Fibroblast of lung (primary cell): ENCODE measurements around the gene HMSD. TPM values are rescaled to one million over a fixed set of nuclear protein-coding genes. Genes with fewer than 3 reads are reported as not detected.
"Not testable (repeated sequence)": the region's sequence is repeated elsewhere in the genome, so short reads cannot be mapped to it uniquely, and the experiment has no call there.

Experiments used
- DNase-seq, 2 donors: peaks; one replicate each; pipeline versions ENCODE4 v3.0.0 to v3.0.0-alpha.2; 2010; ENCODE audit warnings: low read depth in 2 of 2
- H2AFZ ChIP-seq: 2 replicates; pipeline ENCODE4 v1.5.1; 2012; ENCODE audit warnings: low read length, control low read depth, inconsistent platforms
- H3K27ac ChIP-seq: 2 replicates; pipeline ENCODE4 v1.5.1; 2011; ENCODE audit warnings: low read length, control low read depth; ENCODE audit not compliant: insufficient read depth
- H3K27me3 ChIP-seq: 2 replicates; pipeline ENCODE4 v1.5.1; 2011; ENCODE audit warnings: mild to moderate bottlenecking, low read length; ENCODE audit not compliant: control insufficient read depth, insufficient read depth
- H3K36me3 ChIP-seq: 2 replicates; pipeline ENCODE4 v1.5.1; 2011; ENCODE audit warnings: low read length; ENCODE audit not compliant: control insufficient read depth, insufficient read depth
- H3K4me1 ChIP-seq: 2 replicates; pipeline ENCODE4 v1.5.1; 2011; ENCODE audit warnings: low read length; ENCODE audit not compliant: control insufficient read depth, insufficient read depth; ENCODE audit errors: extremely low read depth
- H3K4me2 ChIP-seq: 2 replicates; pipeline ENCODE4 v1.5.1; 2011; ENCODE audit warnings: low read length, control low read depth; ENCODE audit not compliant: insufficient read depth; ENCODE audit errors: extremely low read depth
- H3K4me3 ChIP-seq, 4 experiments: fragments of 200-600 bp in 1 of 4; sonication (generic) in 1 of 4; replicated peaks in 1 of 4; 2 replicates each; pipeline ENCODE4 v1.5.1; 2011 to 2016; ENCODE audit warnings: low read length in 4 of 4, low read depth in 3 of 4, mild to moderate bottlenecking in 3 of 4, control low read depth in 2 of 4, inconsistent platforms in 1 of 4, mixed read lengths in 1 of 4; ENCODE audit not compliant: insufficient read depth in 1 of 4; ENCODE audit errors: control extremely low read depth in 1 of 4
- H3K79me2 ChIP-seq: 2 replicates; pipeline ENCODE4 v1.5.1; 2012; ENCODE audit warnings: mild to moderate bottlenecking, low read length, inconsistent platforms; ENCODE audit not compliant: control insufficient read depth, insufficient read depth
- H3K9ac ChIP-seq: 2 replicates; pipeline ENCODE4 v1.5.1; 2011; ENCODE audit warnings: mild to moderate bottlenecking, low read length, control low read depth; ENCODE audit not compliant: insufficient read depth
- H3K9me3 ChIP-seq: 2 replicates; pipeline ENCODE4 v1.5.1; 2012; ENCODE audit warnings: low read depth, low read length; ENCODE audit not compliant: control insufficient read depth, insufficient read depth
- H4K20me1 ChIP-seq: 2 replicates; pipeline ENCODE4 v1.5.1; 2011; ENCODE audit warnings: low read length; ENCODE audit not compliant: control insufficient read depth, insufficient read depth; ENCODE audit errors: extremely low read depth
- CTCF ChIP-seq, 2 donors: IDR thresholded peaks in 1 of 2; conservative IDR thresholded peaks in 1 of 2; 1 replicate in 1 of 2; 2 replicates in 1 of 2; pipeline ENCODE4 v1.5.1; 2011 to 2012; ENCODE audit warnings: low read length in 2 of 2, control low read depth in 1 of 2, inconsistent platforms in 1 of 2, low read depth in 1 of 2, mild to moderate bottlenecking in 1 of 2
- EZH2 ChIP-seq: IDR thresholded peaks from 2 replicates; pipeline ENCODE4 v1.5.1; 2012; ENCODE audit warnings: low read length, control low read depth, mild to moderate bottlenecking; ENCODE audit errors: missing control alignments
- polyA plus RNA-seq, 2 donors: library from polyadenylated mRNA; depleted of rRNA in 1 of 2; stranded (reverse) in 1 of 2; unstranded in 1 of 2; fragments of >200 nt; gene quantifications; 2 replicates each; pipeline ENCODE4 v1.2.1, GENCODE V29; 2011 to 2012; ENCODE audit warnings: missing spikeins in 1 of 2
- total RNA-seq: library from RNA; depleted of rRNA; stranded (reverse); fragments of >200 nt; gene quantifications from 2 replicates; pipeline ENCODE4 v1.2.1, GENCODE V29; 2014

Gene HMSD
- total and polyA plus RNA-seq, 2 donors (not counting 1 experiment from before 2014, with no cell fraction given) = 0.83 to 4.3 TPM

- Histone ChIP-seq H3K9ac (no peak overlapping the region), H4K20me1 (no peaks in the 10 kb centered on the region), H3K27me3 (no peaks in the 10 kb centered on the region), H3K36me3 (no peaks in the 10 kb centered on the region), H3K9me3 (no peaks in the 10 kb centered on the region), H3K4me2 (no peak overlapping the region), H2AFZ (no peak overlapping the region), H3K4me3 (no peak overlapping the region), H3K27ac (no peak overlapping the region), H3K4me1 (no peaks in the 10 kb centered on the region), H3K79me2 (no peaks in the 10 kb centered on the region)
- no peak for TF ChIP-seq EZH2
- TF ChIP-seq CTCF (conservative IDR thresholded peaks at IDR 0.05 in 1 of 2, IDR thresholded peaks at IDR 0.05 in 1 of 2; ENCODE audit: low read depth in 1 of 2, low read length in 2 of 2) = no peak
- no peak for DNase-seq
These were observed 27.1 kb upstream of the HMSD start for GRCh38 chr18:63922049-63922448.

- no peaks in the 10 kb centered on the region for H3K36me3 ChIP-seq
- no peak overlapping the region for H3K9ac ChIP-seq
- H3K4me1 ChIP-seq = no peaks in the 10 kb centered on the region
- H3K4me3 ChIP-seq = no peak overlapping the region
- H3K4me2 ChIP-seq = no peak overlapping the region
- no peaks in the 10 kb centered on the region for H4K20me1 ChIP-seq
- no peak for TF ChIP-seq CTCF (conservative IDR thresholded peaks at IDR 0.05 in 1 of 2, IDR thresholded peaks at IDR 0.05 in 1 of 2; ENCODE audit: low read depth in 1 of 2, low read length in 2 of 2)
- TF ChIP-seq EZH2 = no peak
- no peaks in the 10 kb centered on the region for H3K79me2 ChIP-seq
- DNase-seq = peak in 1 of 2 donors; percentile 19
- H3K27ac ChIP-seq = no peak overlapping the region
- H3K9me3 ChIP-seq = no peaks in the 10 kb centered on the region
- no peaks in the 10 kb centered on the region for H3K27me3 ChIP-seq
- H2AFZ ChIP-seq = no peak overlapping the region
These were observed 24.6 kb upstream of the HMSD start for GRCh38 chr18:63924551-63924950.

- DNase-seq = no peak
- TF ChIP-seq EZH2 = no peak
- TF ChIP-seq CTCF (conservative IDR thresholded peaks at IDR 0.05 in 1 of 2, IDR thresholded peaks at IDR 0.05 in 1 of 2; ENCODE audit: low read depth in 1 of 2, low read length in 2 of 2) = no peak
These were observed 20.8 kb upstream of the HMSD start for GRCh38 chr18:63928331-63928730.

GRCh38 chr18:63929369-63929768 lies 19.7 kb upstream of the HMSD start:
- not testable (repeated sequence) for H3K9me3 ChIP-seq, H3K27me3 ChIP-seq, H3K9ac ChIP-seq, H4K20me1 ChIP-seq, H3K4me1 ChIP-seq, H3K4me3 ChIP-seq, H3K4me2 ChIP-seq, DNase-seq, H3K27ac ChIP-seq, H2AFZ ChIP-seq, H3K36me3 ChIP-seq, H3K79me2 ChIP-seq

More at GRCh38 chr18:63928331-63928730, 20.8 kb upstream of the HMSD start:
- H3K27me3 ChIP-seq = no peaks in the 10 kb centered on the region
- no peak overlapping the region for H3K4me3 ChIP-seq
- H3K4me1 ChIP-seq = no peaks in the 10 kb centered on the region
- H3K9ac ChIP-seq = no peak overlapping the region
- H2AFZ ChIP-seq = no peak overlapping the region
- no peaks in the 10 kb centered on the region for H3K36me3 ChIP-seq
- no peak overlapping the region for H3K27ac ChIP-seq
- H3K9me3 ChIP-seq = no peaks in the 10 kb centered on the region
- H3K79me2 ChIP-seq = no peaks in the 10 kb centered on the region
- no peaks in the 10 kb centered on the region for H4K20me1 ChIP-seq
- no peak overlapping the region for H3K4me2 ChIP-seq
